CD4-positive, alpha-beta T cell treated with Interleukin-10 for 1 hour (primary cell): ENCODE measurements around the gene ARNT2.

Experiments used
- DNase-seq: peaks from one replicate; pipeline ENCODE4 v3.0.0-alpha.2; 2020

Gene ARNT2

DNA sequence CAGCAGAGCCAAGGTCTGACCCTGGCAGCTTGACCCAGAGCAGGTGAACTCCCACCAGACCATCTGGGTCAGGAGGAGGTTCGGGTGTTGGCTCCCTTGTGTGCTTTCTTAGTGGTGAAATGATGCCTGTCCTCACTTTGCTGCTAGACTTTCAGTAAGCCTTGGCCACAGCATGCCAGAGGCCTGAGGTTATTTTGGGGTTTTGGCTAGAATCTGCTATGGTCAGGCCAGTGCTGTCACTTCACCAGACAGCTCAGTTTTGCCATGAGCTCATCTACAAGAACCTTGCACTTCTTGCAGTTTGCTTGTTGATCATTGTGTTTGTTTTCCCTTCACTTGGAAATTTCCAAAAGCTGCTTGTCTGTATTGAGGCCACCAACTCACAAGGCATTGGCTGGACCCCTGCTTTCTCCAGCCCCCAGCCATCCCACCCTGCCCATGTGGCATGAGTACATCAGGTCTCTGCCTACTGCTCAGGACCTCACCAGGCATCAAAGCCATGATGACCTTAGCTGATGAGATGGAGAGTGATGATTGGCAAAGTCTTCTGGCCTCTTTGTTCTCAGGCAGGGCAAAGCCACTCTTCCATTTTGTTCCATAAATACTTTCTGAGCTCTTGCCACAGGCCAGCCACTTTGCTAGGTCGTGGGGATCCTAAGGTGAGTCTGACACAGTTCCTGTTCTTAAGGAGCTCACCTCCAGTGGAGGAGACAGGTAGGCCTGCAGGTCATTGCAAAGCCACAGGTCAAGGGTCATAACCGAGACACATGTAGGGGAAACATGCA, 122.6 kb downstream of the ARNT2 start:
- no peak for DNase-seq

DNA sequence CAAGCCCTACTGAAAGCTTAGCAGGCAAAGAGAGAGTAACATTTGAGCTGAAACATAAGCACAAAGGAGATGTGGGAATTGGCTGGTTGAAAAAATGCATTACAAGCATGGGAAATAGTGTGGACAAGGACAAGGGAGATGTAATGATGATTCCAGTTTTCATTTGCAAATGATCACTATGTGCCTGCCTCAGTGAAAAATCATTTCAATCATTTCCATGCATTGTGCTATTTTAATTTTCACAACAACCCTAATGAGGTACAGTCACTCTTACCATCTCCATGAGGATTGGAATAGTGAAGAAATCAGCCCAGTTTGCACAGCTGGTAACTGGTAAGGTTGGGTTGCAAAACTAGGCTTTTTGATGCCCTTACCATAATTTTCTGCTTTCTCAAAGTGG, 123.2 kb downstream of the ARNT2 start:
- no peak for DNase-seq

DNA sequence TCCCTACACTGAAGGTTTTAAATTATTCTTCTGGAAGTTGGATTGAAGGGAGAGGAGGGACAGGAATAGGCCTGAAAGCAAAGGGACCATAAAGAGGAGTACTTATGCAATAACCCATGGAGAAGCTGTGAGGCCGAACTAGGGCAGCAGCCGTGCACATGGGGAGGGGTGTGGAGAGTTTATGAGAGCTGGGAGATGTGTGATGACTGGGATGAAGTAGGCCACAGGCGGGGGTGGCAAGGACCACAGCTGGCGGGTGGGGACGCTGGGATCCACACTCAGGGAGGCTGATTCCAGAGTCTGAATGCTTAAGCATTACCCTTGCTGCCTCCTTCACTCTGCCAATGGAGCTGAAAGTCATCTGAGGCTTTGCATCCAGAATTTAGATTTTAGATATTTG, 123.8 kb downstream of the ARNT2 start:
- no peak for DNase-seq

DNA sequence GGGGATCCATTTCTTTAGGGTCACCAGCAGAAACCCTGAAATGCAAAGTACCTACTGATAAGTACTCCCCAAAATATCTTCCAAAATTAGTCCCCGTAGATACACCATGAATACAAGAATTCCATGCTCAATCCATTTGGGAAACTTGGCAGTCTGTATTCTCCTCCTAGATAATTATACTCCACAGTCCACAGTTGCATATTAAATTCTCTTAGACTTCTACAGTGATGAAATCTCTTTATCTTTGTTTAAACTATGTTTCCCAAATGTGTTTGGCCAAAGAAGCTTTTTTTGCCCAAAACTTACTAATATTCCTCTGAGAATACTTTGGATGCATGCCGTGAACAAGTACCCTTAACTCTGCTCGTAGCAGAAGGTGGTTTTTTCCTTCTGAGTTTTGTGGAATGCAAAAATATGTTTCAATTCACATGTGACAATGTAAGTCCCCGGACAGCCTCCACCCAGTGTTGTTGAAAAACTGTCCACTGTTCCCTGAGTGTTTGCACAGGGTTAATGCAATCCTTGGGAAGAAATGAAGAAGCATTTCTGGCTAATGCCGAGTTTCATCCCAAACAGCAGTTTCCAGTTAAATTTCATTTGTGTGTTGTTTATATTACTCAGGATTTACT, 126.7 kb downstream of the ARNT2 start:
- DNase-seq: no peak

DNA sequence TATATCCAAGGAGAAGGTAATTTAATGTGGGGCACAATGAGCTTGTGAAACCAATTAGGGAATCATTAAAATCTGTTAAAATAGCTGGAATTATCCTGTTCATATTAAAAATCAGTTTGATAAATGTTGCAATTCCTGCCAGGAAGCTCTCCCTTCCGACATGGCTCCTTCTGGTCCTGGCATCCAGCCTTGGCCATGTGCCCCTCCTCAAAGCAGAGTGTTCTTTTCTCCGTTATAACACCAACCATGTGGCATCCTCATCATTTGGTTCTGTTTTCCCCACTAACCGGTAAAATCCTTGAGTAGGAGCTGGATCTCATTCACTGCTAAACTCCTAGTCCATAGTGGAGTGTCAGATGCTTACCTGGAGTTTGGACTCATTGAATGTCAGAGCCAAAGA, 127.2 kb downstream of the ARNT2 start:
- no peak for DNase-seq

DNA sequence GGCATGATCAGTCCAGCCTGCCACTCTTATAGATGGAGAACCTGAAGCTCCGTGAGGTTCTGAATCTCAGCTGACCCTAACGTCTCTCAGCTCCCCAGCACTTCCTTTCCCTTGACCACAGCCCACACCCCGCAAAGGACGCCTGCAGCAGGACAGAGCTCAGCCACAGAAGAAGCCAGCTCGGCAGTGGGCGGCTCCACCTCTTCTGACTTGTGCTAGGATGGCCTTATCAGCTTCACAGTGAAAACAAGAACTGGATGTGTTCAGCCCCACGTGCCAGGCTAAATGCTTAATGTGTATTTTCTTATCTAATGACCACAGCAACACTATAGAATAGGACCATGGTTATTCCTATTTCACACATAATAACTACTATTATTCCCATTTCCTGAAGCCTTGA, 127.6 kb downstream of the ARNT2 start:
- DNase-seq: no peak

DNA sequence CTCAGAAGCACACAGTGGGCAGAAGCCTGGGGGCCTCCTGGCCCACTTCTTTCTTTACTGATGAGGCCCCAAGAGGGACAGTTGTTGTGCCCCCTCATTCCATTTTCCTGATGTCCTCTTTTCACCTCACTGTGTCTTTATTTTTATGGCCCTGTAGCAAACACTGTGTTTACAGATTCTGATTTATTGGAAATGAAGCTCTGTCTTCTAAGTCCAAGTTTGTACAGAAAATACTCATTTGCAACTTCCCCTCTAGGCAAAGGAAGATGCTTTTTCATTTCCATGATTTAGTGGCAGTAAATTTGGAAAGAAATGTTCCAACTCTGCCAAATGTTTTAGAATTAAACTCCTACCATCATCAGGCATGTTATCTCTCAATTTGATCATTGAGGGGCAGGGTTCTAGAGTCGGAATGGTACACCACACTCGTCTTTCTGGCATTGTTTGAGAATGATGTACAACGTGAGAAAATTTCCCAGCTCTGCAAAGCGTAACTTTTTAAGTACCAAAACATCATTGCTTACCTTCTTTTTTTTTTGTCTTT, 129.7 kb downstream of the ARNT2 start:
- DNase-seq: no peak

DNA sequence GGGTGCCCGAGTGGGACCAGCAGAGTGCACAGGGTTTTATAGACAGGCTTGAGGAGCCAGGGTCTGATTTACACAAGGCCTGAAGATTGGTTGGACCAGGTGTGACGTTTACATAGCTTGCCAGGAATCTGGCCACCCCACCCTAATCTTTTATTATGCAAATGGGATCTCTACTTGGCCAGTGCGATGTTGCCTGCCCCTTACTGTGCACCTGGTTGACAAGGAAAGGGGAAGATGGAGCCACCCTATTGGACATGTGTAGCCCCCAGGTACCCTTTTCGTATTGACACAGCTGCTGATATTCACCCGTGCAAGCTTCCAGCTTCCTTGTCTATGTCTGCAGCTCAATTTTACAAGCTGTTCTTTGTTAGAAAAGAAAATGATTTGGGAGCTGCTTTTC, 132.0 kb downstream of the ARNT2 start:
- DNase-seq: no peak

DNA sequence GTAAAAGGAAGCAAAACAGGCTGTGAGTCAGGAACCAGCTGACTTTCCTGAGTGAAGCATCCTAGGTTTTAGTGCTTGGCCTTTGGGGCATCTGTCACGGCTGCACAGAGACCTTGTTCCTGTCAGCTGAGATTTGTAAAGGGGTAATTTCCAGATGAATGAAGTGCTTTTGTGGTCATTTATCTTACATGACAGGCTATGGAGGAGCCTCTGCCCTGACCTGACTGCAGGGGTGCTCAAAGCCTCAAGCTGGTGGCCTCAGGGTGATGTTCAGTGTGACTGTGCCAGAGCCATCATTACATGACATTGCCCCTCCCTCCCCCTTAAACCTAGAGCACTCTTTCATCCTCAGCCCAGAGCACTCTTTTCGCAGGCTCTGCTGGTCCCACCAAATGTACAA, 132.5 kb downstream of the ARNT2 start:
- DNase-seq: no peak

DNA sequence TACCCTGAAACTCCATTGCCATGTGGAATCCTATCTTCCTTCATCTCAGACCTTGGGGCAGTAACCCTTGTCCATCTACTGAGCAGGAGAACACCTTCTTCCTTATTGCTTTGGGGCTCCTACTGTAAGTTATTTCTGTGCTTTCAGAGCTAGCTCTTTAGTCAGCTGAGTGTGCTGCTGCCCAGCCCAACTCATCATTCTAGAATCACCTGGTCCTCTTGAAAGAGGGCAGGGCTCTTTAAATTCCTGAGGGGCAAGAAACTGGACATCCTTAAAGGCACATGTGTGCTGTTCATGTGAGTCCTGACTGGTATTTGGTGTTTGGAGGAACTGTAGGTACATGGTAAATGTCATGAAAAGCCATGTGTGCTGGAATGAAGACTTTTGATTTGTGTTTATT, 140.9 kb downstream of the ARNT2 start:
- DNase-seq: no peak

DNA sequence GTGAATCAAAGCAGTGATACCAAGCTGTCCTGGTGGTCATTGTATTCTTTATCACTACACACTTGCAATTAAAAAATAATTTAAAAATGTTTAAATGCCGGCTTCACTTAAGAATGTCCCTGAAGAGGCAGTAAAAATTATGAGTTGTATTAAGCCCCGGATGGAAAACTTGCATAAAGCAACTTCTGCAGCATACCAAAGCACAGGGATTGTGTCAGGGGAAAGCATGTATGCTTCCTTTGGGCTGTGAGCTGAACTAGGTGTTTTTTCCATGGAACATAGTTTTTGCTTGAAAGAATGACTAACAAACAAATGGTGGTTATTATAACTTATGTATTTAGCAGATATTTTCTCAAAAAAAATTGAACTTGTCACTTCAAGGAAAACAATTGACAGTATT, 143.1 kb downstream of the ARNT2 start:
- no peak for DNase-seq

DNA sequence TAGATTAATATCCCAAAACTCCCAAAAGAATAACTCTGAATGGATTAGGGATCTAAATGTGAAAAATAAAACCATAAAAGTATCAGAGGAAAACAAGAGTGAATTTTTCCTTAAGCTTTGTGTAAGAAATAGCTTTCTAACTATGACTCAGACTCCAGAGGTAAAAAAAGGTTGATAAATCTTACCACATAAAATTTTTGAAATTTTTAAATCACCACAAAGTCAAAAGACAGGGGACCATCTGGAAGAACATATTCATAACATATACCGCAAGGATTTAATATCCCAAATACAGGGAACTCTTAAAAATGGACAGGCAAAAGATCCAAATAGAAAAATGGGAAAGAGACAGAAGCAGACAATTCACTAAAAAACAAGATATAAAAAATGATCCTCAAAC, 145.0 kb downstream of the ARNT2 start:
- no peak for DNase-seq

DNA sequence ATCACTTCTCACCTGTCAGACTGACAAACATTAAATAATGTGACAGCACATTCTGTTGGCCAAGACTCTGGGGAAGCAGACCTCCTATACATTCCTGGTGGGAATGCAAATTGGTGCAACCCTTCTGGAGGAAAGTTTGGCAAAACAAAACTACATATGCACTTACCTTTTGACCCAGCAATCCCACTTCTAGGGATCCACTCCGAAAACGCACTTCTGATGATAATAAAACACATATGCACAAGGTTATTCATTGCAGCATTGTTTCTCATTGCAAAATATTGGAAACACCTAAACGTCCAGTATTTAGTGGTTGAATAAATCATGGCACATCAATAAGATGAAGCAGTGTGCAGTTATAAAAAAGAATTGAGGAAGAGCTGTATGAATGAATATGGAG, 145.5 kb downstream of the ARNT2 start:
- DNase-seq: no peak

DNA sequence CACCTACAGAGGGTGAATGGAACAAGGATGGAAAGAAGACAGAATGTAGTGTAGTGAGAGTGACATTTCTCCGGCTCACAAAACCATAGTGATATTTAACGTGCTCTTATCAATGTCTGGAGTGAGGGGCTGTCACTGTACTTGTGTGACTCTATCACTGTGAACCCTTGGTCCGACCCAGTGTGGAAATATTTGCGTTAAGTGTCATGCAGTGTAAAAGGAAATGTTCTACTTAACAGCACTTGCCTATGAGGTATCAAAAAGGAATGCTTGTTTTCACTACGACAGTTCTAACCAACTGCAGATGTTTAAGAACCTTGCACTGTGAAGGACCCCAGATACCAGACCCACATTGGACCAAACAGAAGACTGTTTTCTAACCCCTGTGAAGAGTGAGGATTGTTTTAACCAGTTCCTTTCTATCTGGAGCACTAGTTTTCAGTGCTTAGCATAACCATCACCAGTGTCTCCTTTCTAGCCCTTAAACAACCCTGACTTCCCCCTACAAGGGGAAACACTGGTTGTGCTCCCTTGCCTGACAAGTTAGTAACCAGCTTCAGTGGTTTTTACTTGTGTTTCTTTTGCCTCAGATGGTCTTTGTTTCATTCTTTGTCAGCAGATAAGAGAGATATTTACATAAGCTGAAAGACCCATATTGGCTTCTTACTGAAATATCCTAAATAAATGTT, 146.2 kb downstream of the ARNT2 start:
- no peak for DNase-seq

DNA sequence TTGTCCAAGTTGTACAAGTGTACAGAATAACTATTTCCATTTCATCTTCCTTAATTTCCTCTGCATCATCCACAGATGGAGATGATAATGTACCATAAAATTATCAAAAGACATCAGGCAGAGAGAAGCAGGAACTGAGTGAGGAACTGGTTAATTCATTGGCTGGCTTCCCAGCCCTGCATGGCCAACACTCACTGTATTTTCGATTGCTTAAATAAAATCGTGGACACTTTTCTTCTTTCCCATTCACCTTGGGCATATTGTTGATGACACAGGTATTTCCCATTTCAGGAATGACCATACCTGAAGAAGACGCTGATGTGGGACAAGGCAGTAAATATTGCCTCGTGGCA, 146.7 kb downstream of the ARNT2 start:
- DNase-seq: no peak

DNA sequence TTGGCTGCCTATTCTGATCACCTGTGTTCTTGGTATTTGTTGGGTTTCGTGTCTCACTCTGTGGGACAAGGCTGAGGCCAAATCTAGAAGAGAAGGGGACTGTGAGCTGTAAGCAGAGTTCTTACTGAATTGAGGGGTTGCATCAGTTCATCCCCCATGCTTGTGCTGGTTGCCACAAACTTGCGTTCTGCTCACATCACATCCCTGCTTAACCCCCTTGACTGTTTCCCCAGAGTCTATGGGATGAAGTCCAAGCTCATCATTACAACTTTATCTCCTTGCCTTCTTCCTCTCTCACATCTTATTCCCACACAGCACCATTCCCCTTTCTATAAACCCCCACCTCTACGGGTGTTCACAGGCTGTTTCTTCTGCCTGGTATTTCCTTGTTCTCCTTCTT, 147.2 kb downstream of the ARNT2 start:
- DNase-seq: no peak

DNA sequence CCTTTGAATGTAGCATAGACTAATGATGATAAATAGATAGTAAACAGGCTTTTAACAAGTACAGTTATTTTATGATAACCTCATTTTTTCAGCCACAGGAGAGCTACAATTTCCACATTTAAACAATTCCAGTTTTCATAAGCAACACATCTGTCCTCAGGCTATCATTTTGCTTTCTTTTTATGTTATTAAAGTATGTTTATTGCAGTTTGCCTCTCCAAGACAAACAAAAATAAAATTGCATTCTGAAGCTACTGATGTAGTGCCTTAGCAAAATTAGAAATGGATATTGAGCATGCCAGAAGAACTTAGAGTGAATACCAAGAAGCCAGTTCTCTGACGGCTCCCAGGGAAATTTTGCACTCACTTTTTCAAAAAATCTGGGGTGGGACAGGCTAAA, 150.4 kb downstream of the ARNT2 start:
- no peak for DNase-seq

DNA sequence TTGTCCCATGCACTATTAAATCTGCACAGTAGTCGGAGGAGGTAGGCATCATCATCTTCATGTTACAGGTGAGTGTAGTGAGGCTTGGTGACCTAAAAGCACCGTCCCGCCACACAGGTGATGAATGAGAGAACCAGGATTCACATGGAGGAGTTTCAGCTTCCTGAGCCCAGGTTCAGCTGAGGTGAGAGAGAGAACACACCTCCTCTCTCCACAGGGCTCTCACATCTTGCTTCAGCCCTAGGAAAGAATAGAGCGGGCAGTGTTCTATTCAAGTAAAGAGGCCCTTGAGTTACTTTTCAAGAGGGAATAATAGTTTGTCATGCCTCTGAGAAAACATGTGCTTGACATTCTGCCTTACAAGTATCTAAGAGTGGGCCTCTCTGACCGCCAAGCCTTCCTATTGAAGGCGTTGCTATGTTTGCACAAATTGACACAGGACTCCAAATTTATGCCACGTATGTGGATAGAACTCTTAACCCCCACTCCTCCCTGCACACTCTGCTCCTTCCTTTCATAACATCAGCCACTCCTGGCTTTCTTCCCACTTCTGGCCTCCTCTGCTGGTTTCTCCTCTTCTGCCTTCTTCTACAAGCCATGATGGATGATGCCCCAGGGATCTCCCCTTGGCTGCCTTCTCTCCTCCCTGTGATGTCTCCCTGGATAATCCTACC, 152.6 kb downstream of the ARNT2 start:
- no peak for DNase-seq

DNA sequence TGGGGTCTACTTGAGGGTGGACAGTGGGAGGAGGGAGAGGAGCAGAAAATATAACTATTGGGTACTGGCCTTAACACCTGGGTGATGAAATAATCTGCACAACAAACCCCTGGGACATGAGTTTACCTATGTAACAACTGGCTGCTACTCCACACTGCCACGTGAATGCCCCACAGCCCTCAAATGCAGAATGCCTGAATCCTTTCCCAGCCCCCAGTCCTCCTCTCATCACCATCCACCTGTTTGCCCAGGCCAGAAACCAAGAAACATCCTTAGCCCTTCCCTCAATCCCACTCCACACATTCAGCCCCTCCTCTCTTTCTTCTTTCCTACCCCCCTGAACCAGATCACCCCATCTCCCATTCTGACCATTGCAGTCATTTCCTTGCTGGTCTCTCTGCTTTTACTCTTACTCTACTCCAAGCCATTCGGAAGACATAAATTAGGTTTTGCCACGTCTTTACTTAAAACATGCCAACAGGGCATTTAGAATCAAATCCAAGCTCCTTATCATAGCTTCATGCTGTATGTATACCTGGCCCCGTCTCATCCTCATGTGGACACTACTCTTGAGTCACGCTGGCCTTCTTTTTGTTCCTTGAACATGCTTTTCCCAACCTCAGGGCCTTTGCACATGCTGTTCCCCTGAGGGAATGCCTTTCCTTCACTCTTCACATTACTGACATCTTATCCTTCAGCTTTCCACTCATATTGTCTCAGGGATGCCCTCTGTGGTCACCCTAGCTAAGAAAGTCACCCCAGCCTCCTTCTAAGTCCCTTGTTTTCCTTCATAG, 153.5 kb downstream of the ARNT2 start:
- no peak for DNase-seq

DNA sequence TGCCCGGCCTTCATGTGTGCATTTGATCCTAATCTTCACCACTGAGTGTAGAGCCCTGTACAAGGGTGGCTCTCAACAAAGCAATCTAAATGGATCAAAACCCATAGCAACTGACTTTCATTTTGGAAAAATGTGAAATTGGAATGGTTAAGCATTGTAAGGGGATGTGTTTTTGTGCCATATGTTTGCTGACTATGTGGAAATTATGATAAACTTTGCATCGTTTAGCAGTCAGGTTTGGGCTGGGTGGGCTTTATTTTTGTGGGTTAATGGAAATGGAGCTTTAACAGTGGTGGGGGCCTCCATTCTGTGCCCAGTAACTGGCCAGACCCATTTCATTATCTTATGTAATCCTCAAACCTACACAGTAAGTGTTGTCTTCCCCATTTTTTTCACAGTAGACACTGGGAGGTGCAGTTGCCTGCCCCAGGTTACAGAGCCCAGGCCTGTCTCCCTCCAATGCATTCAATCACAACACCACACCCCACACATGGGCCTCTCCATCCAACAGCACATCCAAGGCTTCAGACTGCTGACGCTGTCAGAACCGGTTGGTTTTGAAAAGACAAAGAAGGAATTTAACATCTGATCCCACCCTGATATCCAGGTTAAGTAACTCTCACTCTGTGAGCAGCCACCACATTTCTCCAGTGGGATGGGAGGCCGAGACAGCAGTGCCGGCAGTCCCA, 154.6 kb downstream of the ARNT2 start:
- DNase-seq: no peak

DNA sequence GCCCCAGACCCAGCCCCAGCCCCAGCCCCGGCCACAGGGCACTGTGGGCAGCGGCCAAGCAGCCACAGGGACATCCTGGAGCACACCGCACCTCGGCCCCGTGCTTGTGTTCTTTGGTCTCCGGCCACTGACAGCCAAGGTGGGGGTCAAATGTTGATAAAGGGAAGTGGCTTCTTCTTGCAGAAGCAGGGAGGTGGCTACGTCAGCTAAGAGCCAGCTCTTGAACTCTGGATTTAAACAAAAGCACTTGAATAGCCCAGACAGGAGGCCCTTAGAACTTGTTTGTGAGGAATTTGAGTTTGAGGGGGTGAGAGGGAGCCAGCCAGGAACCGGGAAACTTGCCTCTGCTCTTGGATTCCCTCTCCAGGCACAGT, 155.1 kb downstream of the ARNT2 start:
- no peak for DNase-seq

DNA sequence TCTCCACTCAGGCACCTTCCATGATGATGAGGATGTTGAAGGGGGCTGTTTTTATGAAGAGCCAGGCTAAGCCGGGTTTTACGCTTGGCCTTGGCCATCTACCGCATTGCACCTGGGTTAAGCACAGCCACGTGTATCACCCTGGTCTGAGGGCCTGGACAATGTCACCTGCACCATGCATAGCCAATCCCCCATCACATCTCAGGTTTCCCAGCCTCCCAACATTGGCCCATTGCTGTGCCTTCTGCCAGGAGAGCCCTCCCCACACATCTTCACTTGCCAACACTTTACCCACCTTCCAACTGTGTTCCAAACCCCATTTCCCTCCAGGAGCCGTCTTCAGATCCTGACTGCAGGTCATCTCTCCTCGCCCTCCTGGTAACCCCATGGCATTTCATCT, 155.6 kb downstream of the ARNT2 start:
- DNase-seq: no peak
